Measurements from ENCODE around the gene CTNNA2.

CTNNA2 gene

DNA sequence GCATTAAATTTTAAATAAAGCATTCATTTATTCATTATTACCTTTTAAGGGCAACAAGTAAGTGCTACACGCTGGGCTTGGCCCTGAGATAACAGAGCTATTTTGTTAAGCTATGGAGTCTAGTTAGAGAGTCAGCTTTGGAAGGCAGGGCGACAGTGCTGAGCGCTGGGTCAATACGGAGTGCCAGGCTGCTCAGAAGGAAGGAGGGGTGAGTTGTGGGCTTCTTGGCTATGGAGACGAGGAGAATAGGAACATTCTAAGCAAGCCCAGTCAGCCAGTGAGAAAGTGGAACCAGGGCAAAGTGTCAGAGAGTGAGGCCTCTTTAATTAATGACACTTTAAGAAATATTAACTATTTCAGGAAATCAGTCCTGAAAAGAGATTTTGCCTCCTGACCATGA, 503.3 kb downstream of the CTNNA2 start:
- TF ChIP-seq, protein P1, sequence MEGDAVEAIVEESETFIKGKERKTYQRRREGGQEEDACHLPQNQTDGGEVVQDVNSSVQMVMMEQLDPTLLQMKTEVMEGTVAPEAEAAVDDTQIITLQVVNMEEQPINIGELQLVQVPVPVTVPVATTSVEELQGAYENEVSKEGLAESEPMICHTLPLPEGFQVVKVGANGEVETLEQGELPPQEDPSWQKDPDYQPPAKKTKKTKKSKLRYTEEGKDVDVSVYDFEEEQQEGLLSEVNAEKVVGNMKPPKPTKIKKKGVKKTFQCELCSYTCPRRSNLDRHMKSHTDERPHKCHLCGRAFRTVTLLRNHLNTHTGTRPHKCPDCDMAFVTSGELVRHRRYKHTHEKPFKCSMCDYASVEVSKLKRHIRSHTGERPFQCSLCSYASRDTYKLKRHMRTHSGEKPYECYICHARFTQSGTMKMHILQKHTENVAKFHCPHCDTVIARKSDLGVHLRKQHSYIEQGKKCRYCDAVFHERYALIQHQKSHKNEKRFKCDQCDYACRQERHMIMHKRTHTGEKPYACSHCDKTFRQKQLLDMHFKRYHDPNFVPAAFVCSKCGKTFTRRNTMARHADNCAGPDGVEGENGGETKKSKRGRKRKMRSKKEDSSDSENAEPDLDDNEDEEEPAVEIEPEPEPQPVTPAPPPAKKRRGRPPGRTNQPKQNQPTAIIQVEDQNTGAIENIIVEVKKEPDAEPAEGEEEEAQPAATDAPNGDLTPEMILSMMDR (IDR thresholded peaks at IDR 0.05; ENCODE audit: borderline replicate concordance, insufficient read depth, low read depth, low read length) = no peak
- no peak overlapping the region for H3K4me3 ChIP-seq (ENCODE audit: low read depth, low read length)

DNA sequence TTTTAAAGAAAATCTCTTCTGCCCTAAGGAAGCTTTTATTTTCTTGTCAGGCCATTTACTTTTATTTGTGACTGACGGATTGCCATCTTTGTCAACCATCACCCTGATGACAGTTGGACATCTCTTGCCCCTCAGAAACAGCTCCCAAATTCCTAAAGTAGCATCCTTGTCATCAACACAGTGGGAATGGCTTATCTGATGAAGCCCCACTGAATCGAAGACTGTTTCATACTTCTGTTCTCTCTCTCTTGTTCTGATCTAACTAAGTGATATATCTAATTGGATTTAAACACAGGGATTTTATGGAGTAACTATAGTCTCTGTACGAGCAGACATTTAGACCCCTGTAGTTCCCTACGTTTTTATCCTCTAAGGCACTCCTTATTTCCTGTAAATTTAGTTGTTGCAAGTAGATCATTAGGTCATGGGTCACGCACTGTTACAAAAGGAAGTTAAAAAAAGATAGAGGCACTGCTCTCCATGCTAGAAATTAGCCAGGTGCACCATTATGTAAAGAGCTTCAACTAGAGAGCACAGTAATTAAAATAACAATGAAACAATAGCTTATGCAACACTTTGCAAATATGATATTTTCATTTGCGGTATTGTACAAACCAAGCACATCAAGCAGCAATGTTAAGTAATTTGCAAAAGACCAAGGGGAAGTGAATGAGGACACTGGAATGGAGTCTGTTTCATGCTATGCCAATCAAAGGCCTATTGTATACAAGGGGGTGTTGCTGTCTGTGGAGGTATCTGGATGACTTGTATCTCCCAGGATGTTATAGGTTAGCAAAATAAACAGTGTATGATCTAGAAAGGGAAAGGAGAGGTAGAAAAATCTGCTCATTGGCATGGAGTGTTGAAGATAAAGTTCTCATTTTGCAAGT, 507.0 kb downstream of the CTNNA2 start:
- H3K4me3 ChIP-seq (ENCODE audit: low read depth, low read length) = no peak overlapping the region
- TF ChIP-seq, protein P1 (IDR thresholded peaks at IDR 0.05; ENCODE audit: borderline replicate concordance, insufficient read depth, low read depth, low read length) = no peak

DNA sequence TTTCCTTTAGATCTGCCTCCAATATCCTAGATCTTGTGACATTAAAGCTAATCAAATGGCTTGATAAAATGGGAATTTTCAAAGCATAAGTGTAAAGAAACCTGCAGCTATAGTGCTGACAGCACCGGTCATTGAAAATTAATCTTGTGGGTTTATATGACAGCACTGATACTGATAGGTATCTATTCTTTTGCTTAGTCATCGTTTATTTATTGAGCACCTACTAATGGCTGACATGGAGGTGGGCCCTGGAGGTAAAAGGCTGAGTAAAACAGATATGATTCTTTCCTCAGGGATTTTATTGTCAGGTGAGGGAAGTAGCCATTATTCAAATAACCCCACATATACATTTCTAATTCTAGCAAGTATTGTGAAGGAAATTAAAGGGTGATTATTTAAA, 509.2 kb downstream of the CTNNA2 start:
- TF ChIP-seq, protein P1 (IDR thresholded peaks at IDR 0.05; ENCODE audit: borderline replicate concordance, insufficient read depth, low read depth, low read length) = no peak
- no peak overlapping the region for H3K4me3 ChIP-seq (ENCODE audit: low read depth, low read length)

GRCh38 chr2:80026040-80026729, 513.3 kb downstream of the CTNNA2 start:
- no peak overlapping the region for H3K4me3 ChIP-seq (ENCODE audit: low read depth, low read length)
- TF ChIP-seq, protein P1 (IDR thresholded peaks at IDR 0.05; ENCODE audit: borderline replicate concordance, insufficient read depth, low read depth, low read length) = no peak

- H3K4me3 ChIP-seq (ENCODE audit: low read depth, low read length) = no peak overlapping the region
- TF ChIP-seq, protein P1 (IDR thresholded peaks at IDR 0.05; ENCODE audit: borderline replicate concordance, insufficient read depth, low read depth, low read length) = no peak
Measured at GRCh38 chr2:80028051-80028450, 515.2 kb downstream of the CTNNA2 start.

DNA sequence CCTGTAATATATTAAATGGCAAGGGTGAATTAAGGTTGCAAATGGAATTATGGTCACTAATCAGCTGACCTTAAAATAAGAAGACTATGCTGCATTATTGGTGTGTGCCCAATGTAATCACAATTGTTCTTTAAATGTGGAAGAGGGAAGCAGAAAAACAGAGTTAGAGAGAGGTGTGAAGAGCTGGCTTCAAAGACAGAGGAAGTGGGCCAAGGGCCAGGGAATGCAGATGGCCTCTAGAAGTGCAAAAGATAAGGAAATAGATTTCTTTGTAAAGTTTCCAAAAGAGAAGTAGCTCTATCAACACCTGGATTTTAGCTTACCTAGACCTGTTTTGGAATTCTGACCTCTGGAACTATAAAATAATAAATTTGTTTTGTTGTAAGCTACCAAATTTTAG, 515.7 kb downstream of the CTNNA2 start:
- TF ChIP-seq, protein P1 (IDR thresholded peaks at IDR 0.05; ENCODE audit: borderline replicate concordance, insufficient read depth, low read depth, low read length) = no peak
- no peak overlapping the region for H3K4me3 ChIP-seq (ENCODE audit: low read depth, low read length)
